ENCODE data around the gene KLF11.
A peak's percentile ranks its signal among the peaks of the same experiment; 100 is the strongest.

The KLF11 gene

GRCh38 chr2:10067330-10067729 lies 24.0 kb downstream of the KLF11 start:
- DNase-seq: no peak

- DNase-seq: no peak
These were observed 24.5 kb downstream of the KLF11 start for GRCh38 chr2:10067881-10068280.

- no peak for DNase-seq
These were observed 27.8 kb downstream of the KLF11 start for GRCh38 chr2:10071176-10071575.

GRCh38 chr2:10071595-10071994 lies 28.2 kb downstream of the KLF11 start:
- DNase-seq: no peak

- peak; percentile 88 for DNase-seq
These were observed 29.5 kb downstream of the KLF11 start for GRCh38 chr2:10072656-10073480.

GRCh38 chr2:10073706-10074105 lies 30.4 kb downstream of the KLF11 start:
- DNase-seq: no peak

- DNase-seq: no peak
These were observed 31.8 kb downstream of the KLF11 start for GRCh38 chr2:10075101-10075500.

- DNase-seq: no peak
These were observed 32.3 kb downstream of the KLF11 start for GRCh38 chr2:10075571-10076209.

- no peak for DNase-seq
These were observed 33.2 kb downstream of the KLF11 start for GRCh38 chr2:10076511-10076910.

- no peak for DNase-seq
These were observed 33.7 kb downstream of the KLF11 start for GRCh38 chr2:10076988-10077527.

- no peak for DNase-seq
These were observed 34.7 kb downstream of the KLF11 start for GRCh38 chr2:10078001-10078400.

GRCh38 chr2:10078704-10079265 lies 35.4 kb downstream of the KLF11 start:
- no peak for DNase-seq

GRCh38 chr2:10079266-10079869 lies 36.0 kb downstream of the KLF11 start:
- DNase-seq: peak; percentile 70

- DNase-seq: no peak
These were observed 36.7 kb downstream of the KLF11 start, which contains the start of gene CYS1 for GRCh38 chr2:10079870-10080535. Gene CYS1 (minus strand): TSS chr2:10080411. CDS start chr2:10080223, 188 bp downstream.

- no peak for DNase-seq
These were observed 37.4 kb downstream of the KLF11 start for GRCh38 chr2:10080536-10081304.

- DNase-seq: peak; percentile 56
These were observed 39.7 kb downstream of the KLF11 start for GRCh38 chr2:10083046-10083445.

- no peak for DNase-seq
These were observed 40.4 kb downstream of the KLF11 start for GRCh38 chr2:10083692-10084211.

GRCh38 chr2:10084223-10084865 lies 41.0 kb downstream of the KLF11 start:
- DNase-seq: no peak

- no peak for DNase-seq
These were observed 41.8 kb downstream of the KLF11 start for GRCh38 chr2:10085043-10085667.

GRCh38 chr2:10085668-10086059 lies 42.3 kb downstream of the KLF11 start:
- no peak for DNase-seq

- DNase-seq: no peak
These were observed 43.6 kb downstream of the KLF11 start for GRCh38 chr2:10086950-10087349.

All from right forelimb (tissue), 1 donor.